ENCODE results near the gene OR10J1. TPM values are rescaled to one million over a fixed set of nuclear protein-coding genes. Genes with fewer than 3 reads are reported as not detected.

OR10J1 gene
- total RNA-seq: not detected in 2 replicates

GRCh38 chr1:159439422-159439821 lies at the start of gene OR10J1:
Gene OR10J1 (plus strand): TSS chr1:159439722. CDS start chr1:159439792, 70 bp downstream.

GRCh38 chr1:159431904-159432303 lies 7.6 kb upstream of the OR10J1 start, which contains the start of gene OR10J4:
Gene OR10J4 (plus strand): TSS chr1:159432204.

Other genes with a start within 250 kb of the OR10J1 start
- 0.18 and 0.75 TPM in 2 replicates for gene ACKR1, start 234.8 kb upstream of the OR10J1 start, total RNA-seq
- not detected in 2 replicates for gene FCER1A, start 137.4 kb upstream of the OR10J1 start, total RNA-seq
- not detected in 2 replicates for gene OR10J4, start 7.5 kb upstream of the OR10J1 start, total RNA-seq
- not detected in 2 replicates for gene OR10J5, start 96.3 kb downstream of the OR10J1 start, total RNA-seq
- not detected in 2 replicates for gene APCS, start 148.1 kb downstream of the OR10J1 start, total RNA-seq

Measured in endothelial cell of coronary artery (primary cell).